HepG2 (cell line): ENCODE results near the gene CXCL17. TPM values are rescaled to one million over a fixed set of nuclear protein-coding genes. Genes with fewer than 3 reads are reported as not detected.

ENCODE experiments used
- ATAC-seq: fragments of 200-7000 bp; cut with Tn5 transposase; 3 replicates; pipeline ENCODE4 v1.9.1; 2020; ENCODE audit warnings: mild to moderate bottlenecking, moderate library complexity
- BruUV-seq: library from RNA; stranded (reverse); fragments of 400-500 nt; replicated peaks from 2 replicates; lab custom pipeline; 2021; lab: Mats Ljungman, UMichigan
- CTCF ChIA-PET: fragments of 300-600 bp; formaldehyde crosslinking; extraction: SDS; loops from one replicate; lab custom pipeline; 2021; ENCODE audit warnings: low total read pairs, inconsistent platforms, low intra/inter-chr PET ratio; lab: Yijun Ruan, JAX
- POLR2A ChIA-PET: fragments of 350-600 bp; sonication (Branson Sonifier 250); formaldehyde crosslinking; loops from one replicate; lab custom pipeline; 2020; ENCODE audit warnings: antibody characterized with exemption, inconsistent platforms; lab: Yijun Ruan, JAX
- DNase-seq: peaks from one replicate; pipeline ENCODE4 v3.0.0-alpha.2; 2015; ENCODE audit warnings: low spot score
- FAIRE-seq: peaks from 3 replicates; lab custom pipeline; 2011; peaks lifted over from hg19 to GRCh38; lab: Jason Lieb, UNC
- H2AFZ ChIP-seq: one replicate; pipeline ENCODE4 v1.6.1; 2011; ENCODE audit warnings: low read length, inconsistent platforms
- H3K27ac ChIP-seq: fragments of 300-600 bp; 3 replicates; pipeline ENCODE4 v1.8.0; 2011; ENCODE audit warnings: mixed run types, mild to moderate bottlenecking, mixed read lengths, low read length, inconsistent platforms; ENCODE audit not compliant: insufficient read depth; ENCODE audit errors: extremely low read length
- H3K27me3 ChIP-seq, 2 experiments: fragments of 200-600 bp in 1 of 2; 2 replicates in 1 of 2; 3 replicates in 1 of 2; pipeline versions ENCODE4 v1.6.0 to v1.8.0; 2011; ENCODE audit warnings: low read length in 2 of 2, mild to moderate bottlenecking in 2 of 2, moderate library complexity in 2 of 2, inconsistent platforms in 1 of 2; ENCODE audit not compliant: insufficient read depth in 2 of 2, control insufficient read depth in 1 of 2
- H3K36me3 ChIP-seq, 2 experiments: fragments of 200-600 bp in 1 of 2; replicated peaks in 1 of 2; 2 replicates in 1 of 2; 3 replicates in 1 of 2; pipeline versions ENCODE4 v1.5.1 to v1.8.0; 2011; ENCODE audit warnings: low read length in 2 of 2, inconsistent platforms in 1 of 2; ENCODE audit not compliant: insufficient read depth in 2 of 2, control insufficient read depth in 1 of 2
- H3K4me1 ChIP-seq: 2 replicates; pipeline ENCODE4 v1.5.1; 2012; ENCODE audit warnings: low read length, inconsistent platforms; ENCODE audit not compliant: insufficient read depth
- H3K4me2 ChIP-seq: 2 replicates; pipeline ENCODE4 v1.6.0; 2011; ENCODE audit warnings: low read depth, low read length, inconsistent platforms
- H3K4me3 ChIP-seq, 3 experiments: fragments of 200-600 bp in 1 of 3; sonication (generic), shearing (Covaris generic) in 1 of 3; replicated peaks in 1 of 3; 2 replicates each; pipeline ENCODE4 v1.5.1; 2011 to 2016; ENCODE audit warnings: low read length in 3 of 3, inconsistent platforms in 2 of 3, low read depth in 2 of 3, mild to moderate bottlenecking in 2 of 3, control low read depth in 1 of 3, mixed read lengths in 1 of 3; ENCODE audit not compliant: insufficient read depth in 1 of 3
- H3K79me2 ChIP-seq: one replicate; pipeline ENCODE4 v1.6.1; 2011; ENCODE audit warnings: low read length, inconsistent platforms; ENCODE audit not compliant: insufficient read depth
- H3K9ac ChIP-seq: 2 replicates; pipeline ENCODE4 v1.6.0; 2011; ENCODE audit warnings: mild to moderate bottlenecking, low read depth, low read length, inconsistent platforms; ENCODE audit not compliant: insufficient read depth
- H3K9me3 ChIP-seq: 2 replicates; pipeline ENCODE4 v1.5.1; 2012; ENCODE audit warnings: mild to moderate bottlenecking, low read length
- H4K20me1 ChIP-seq: 2 replicates; pipeline ENCODE4 v1.6.0; 2011; ENCODE audit warnings: inconsistent platforms, mild to moderate bottlenecking, low read length, moderate library complexity; ENCODE audit not compliant: insufficient read depth
- BCL6 ChIP-seq: IDR thresholded peaks from 2 replicates; pipeline ENCODE4 v1.6.1; 2016; ENCODE audit warnings: missing genetic modification reagents, missing compliant biosample characterization
- NR0B2 ChIP-seq: sonication (generic); formaldehyde crosslinking; IDR thresholded peaks from 2 replicates; pipeline ENCODE4 v1.4.0; 2020; ENCODE audit warnings: mild to moderate bottlenecking, missing genetic modification reagents
- NR2F6 ChIP-seq, 2 experiments: IDR thresholded peaks; 2 replicates each; pipeline ENCODE4 v1.6.1; 2016; ENCODE audit warnings: antibody characterized with exemption in 1 of 2, mild to moderate bottlenecking in 1 of 2
- POGK ChIP-seq: sonication (generic); formaldehyde crosslinking; conservative IDR thresholded peaks from 2 replicates; pipeline ENCODE4 v1.8.0; 2022; ENCODE audit warnings: mild to moderate bottlenecking, moderate library complexity, missing genetic modification reagents
- RXRA ChIP-seq: sonication (generic); formaldehyde crosslinking; IDR thresholded peaks from 2 replicates; pipeline ENCODE4 v1.5.1; 2020; ENCODE audit warnings: missing genetic modification reagents
- SCMH1 ChIP-seq: sonication (generic); formaldehyde crosslinking; IDR thresholded peaks from 2 replicates; pipeline ENCODE4 v1.9.0; 2021; ENCODE audit warnings: missing genetic modification reagents, mild to moderate bottlenecking, borderline replicate concordance
- TFE3 ChIP-seq: IDR thresholded peaks from 2 replicates; pipeline ENCODE4 v1.6.1; 2016
- ZC3H13 ChIP-seq: sonication (generic); formaldehyde crosslinking; IDR thresholded peaks from 2 replicates; pipeline ENCODE4 v1.8.1; 2023; ENCODE audit warnings: mild to moderate bottlenecking, missing genetic modification reagents, moderate library complexity
- ZFAT ChIP-seq: sonication (generic); formaldehyde crosslinking; conservative IDR thresholded peaks from 2 replicates; pipeline ENCODE4 v1.8.1; 2023; ENCODE audit warnings: missing genetic modification reagents, inconsistent platforms
- ZNF468 ChIP-seq: sonication (generic); formaldehyde crosslinking; IDR thresholded peaks from 2 replicates; pipeline ENCODE4 v1.8.0; 2022; ENCODE audit warnings: mild to moderate bottlenecking, moderate library complexity, missing genetic modification reagents
- ZNF530 ChIP-seq: sonication (generic); formaldehyde crosslinking; IDR thresholded peaks from 2 replicates; pipeline ENCODE4 v1.5.0; 2020; ENCODE audit warnings: low read depth, mild to moderate bottlenecking, missing genetic modification reagents
- ZNF557 ChIP-seq: sonication (generic); formaldehyde crosslinking; IDR thresholded peaks from 2 replicates; pipeline ENCODE4 v1.4.0; 2020; ENCODE audit warnings: missing genetic modification reagents
- ZNF724P ChIP-seq: sonication (generic); formaldehyde crosslinking; IDR thresholded peaks from 2 replicates; pipeline ENCODE4 v1.8.0; 2022; ENCODE audit warnings: missing genetic modification reagents, borderline replicate concordance
- ZNF775 ChIP-seq: sonication (generic); formaldehyde crosslinking; IDR thresholded peaks from 2 replicates; pipeline ENCODE4 v1.4.0; 2020; ENCODE audit warnings: missing genetic modification reagents, mild to moderate bottlenecking, moderate library complexity, borderline replicate concordance
- ZSCAN31 ChIP-seq: sonication (generic); formaldehyde crosslinking; IDR thresholded peaks from 2 replicates; pipeline ENCODE4 v1.5.0; 2020; ENCODE audit warnings: low read depth, mild to moderate bottlenecking, missing genetic modification reagents
- ZSCAN9 ChIP-seq: IDR thresholded peaks from 2 replicates; pipeline ENCODE4 v1.6.1; 2016; ENCODE audit warnings: borderline replicate concordance
- WGBS: methylation state at CpG from one replicate; pipeline ENCODE4 v1.1.6; 2017; ENCODE audit warnings: low lambda C conversion rate; 5-methylcytosine and 5-hydroxymethylcytosine counted together
- in situ Hi-C: cut with HindIII; loops from 2 replicates; pipeline ENCODE4 v1.10.0; 2017; ENCODE audit warnings: low pct_unique_long_range_greater_than_20kb; ENCODE audit not compliant: extremely low pct_ligation_motif_present
- intact Hi-C: fragments of 100-400 bp; cut with micrococcal nuclease; formaldehyde crosslinking; loops from one replicate; pipeline ENCODE4 v1.10.0; 2022; ENCODE audit not compliant: unreplicated experiment
- polyA plus RNA-seq, 8 experiments: library from polyadenylated mRNA; depleted of rRNA in 3 of 8; stranded (reverse) in 7 of 8; unstranded in 1 of 8; fragments of >200 nt; fragmentation: Illumina TruSeq in 4 of 8; extraction: Trizol in 4 of 8; gene quantifications; 2 replicates each; pipeline versions ENCODE4 v1.2.1 to v1.2.3, GENCODE V29; 2011 to 2016; ENCODE audit warnings: low read depth in 4 of 8, missing spikeins in 1 of 8, mixed read lengths in 1 of 8; ENCODE audit not compliant: insufficient read depth in 1 of 8
- total RNA-seq, 5 experiments: library from RNA; depleted of rRNA; stranded (reverse); fragments of >200 nt; fragmentation: Illumina TruSeq; extraction: Trizol; gene quantifications; 2 replicates each; pipeline ENCODE4 v1.2.3, GENCODE V29; 2016; ENCODE audit warnings: low read depth in 1 of 5

Gene CXCL17
- total and polyA plus RNA-seq, 2 of the 13 experiments (the other 11 are each of a cell fraction or from before 2014, with no cell fraction given) = 0.12 TPM; not detected in 1

GRCh38 chr19:42407816-42408175, 35.0 kb downstream of the CXCL17 start:
- Histone ChIP-seq H2AFZ (no peak overlapping the region), H3K27ac (no peak overlapping the region), H3K4me1 (peaks cover 12% of the 10 kb centered on the region), H3K4me3 (no peak overlapping the region), H3K36me3 (no peaks in the 10 kb centered on the region), H3K79me2 (no peaks in the 10 kb centered on the region), H3K9me3 (no peaks in the 10 kb centered on the region), H4K20me1 (no peaks in the 10 kb centered on the region), H3K4me2 (no peak overlapping the region), H3K27me3 (peaks cover 10 to 47% of the 10 kb centered on the region in 2 experiments), H3K9ac (no peak overlapping the region)
- in situ Hi-C loops (no loop called here), intact Hi-C loops (no loop called here)
- TF ChIP-seq TFE3 (CRISPR knock-in tag) = no peak
- no peak for TF ChIP-seq NR2F6 (IDR thresholded peaks at IDR 0.05)
- no peak for TF ChIP-seq NR2F6 (CRISPR knock-in tag; IDR thresholded peaks at IDR 0.05)
- TF ChIP-seq ZC3H13 (CRISPR knock-in tag) = no peak
- TF ChIP-seq ZNF530 = no peak
- no peak for TF ChIP-seq ZNF557 (CRISPR knock-in tag)
- TF ChIP-seq NR0B2 = no peak
- TF ChIP-seq RXRA (CRISPR knock-in tag) = no peak
- TF ChIP-seq ZNF468 = no peak
- no peak for TF ChIP-seq ZSCAN9 (CRISPR knock-in tag)
- no peak for TF ChIP-seq ZNF724P
- no peak for TF ChIP-seq ZFAT (CRISPR knock-in tag)
- TF ChIP-seq POGK = no peak
- TF ChIP-seq ZSCAN31 (CRISPR knock-in tag) = no peak
- TF ChIP-seq BCL6 (CRISPR knock-in tag) = no peak
- no peak for TF ChIP-seq SCMH1
- TF ChIP-seq ZNF775 (CRISPR knock-in tag) = no peak
- POLR2A ChIA-PET = no interaction called here
- DNase-seq (no peak), FAIRE-seq (no peak), ATAC-seq (no peak)
- CTCF ChIA-PET = no interaction called here
- WGBS = 35% methylated on average over 6 of the region's 10 CpGs
- no TSS peak for BruUV-seq
